KBM-7 (cell line): ENCODE measurements around the gene HMG20B.

ENCODE experiments used
- DNase-seq: peaks from one replicate; pipeline ENCODE4 v3.0.0-alpha.2; 2015
- in situ Hi-C: fragments of 300-500 bp; cut with MboI; formaldehyde crosslinking; loops from 2 replicates; pipeline ENCODE4 v1.14.3; 2020; ENCODE audit warnings: low sequenced_read_pairs, low pct_unique_long_range_greater_than_20kb, mixed read lengths

The HMG20B gene

GRCh38 chr19:3613818-3614661, 41.3 kb downstream of the HMG20B start:
- in situ Hi-C loops = no loop called here
- no peak for DNase-seq

GRCh38 chr19:3614858-3615505, 42.2 kb downstream of the HMG20B start:
- no peak for DNase-seq
- in situ Hi-C loops = no loop called here

DNA sequence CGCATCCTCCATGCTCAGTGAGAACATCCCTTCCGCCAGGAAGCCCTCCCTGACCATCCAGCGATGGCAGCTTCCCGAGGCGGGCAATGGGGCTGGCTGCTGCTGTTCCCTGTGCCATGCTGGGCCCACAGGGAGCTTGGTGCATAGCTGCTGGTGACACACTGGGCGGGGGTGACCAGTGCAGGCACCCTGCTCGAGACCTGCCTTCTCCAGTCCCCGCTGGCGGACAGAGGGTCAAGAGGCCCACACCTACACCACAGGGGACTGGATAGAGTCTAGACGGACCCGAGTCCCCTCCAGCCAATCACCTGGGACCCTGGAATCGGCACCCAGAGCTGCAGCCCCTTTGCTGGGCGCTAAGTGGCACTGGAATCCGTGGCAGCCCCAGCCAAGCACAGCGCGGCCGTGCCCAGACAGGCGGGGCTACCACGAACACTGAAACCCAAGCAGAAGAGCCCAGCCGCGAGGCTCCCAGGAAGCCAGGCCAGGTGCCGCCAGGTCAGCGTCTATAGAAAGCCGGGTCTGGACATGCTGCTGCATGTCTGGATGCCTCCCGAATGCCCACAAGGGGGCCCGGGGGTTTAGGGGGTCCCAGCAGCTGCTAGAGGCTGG, 42.9 kb downstream of the HMG20B start:
- no peak for DNase-seq
- in situ Hi-C loops = no loop called here

DNA sequence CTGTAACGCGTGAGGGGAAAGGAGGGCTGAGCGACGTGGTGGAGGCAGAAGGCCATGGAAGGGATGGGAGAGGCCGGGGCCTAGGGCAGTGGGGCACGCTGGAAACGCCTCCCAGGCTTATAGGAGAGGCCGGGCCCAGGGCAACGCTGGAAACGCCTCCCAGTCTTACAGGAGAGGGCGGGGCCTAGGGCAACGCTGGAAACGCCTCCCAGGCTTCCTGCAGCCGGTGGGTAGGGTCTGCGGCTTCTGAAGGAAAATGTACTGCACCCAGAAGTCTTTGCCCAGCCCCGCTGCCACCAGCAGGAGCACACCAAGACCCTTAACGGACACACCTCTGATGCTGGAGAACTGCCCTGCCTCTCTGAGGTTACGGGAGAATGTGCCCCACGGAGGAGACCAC, 44.7 kb downstream of the HMG20B start:
- no peak for DNase-seq
- in situ Hi-C loops = no loop called here

DNA sequence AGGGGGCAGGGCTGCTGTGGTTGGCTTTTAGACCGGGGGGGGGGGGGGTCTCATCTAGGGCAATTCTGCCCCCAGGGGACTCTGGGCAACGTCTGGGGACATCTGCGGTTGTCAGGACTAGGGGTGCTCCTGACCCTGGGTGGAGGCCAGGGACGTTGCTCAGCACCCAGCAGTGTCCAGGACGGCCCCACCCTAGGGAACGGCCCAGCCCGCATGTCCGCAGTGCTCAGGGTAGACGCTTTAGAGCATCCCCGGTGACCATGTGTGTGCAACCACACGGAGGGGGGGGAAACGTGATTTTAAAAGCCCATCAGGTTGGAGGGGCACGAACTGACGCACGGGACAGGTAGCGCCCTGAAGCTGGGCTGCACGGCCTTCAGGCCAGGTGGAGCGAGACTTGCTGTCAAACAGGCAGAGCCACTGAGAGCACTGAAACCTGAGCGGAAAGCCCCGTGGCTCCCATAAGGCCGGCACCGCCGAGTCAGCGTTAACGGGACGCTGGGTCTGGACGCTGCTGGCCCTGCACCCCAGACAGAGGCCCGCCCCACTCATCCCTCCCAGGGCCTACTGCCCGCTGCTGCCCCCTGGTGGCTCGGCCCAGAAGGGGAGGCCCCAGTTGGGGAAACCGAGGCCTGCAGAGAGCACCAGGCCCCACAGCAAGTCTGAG, 45.5 kb downstream of the HMG20B start:
- peak; percentile 60 for DNase-seq
- in situ Hi-C loops = no loop called here

DNA sequence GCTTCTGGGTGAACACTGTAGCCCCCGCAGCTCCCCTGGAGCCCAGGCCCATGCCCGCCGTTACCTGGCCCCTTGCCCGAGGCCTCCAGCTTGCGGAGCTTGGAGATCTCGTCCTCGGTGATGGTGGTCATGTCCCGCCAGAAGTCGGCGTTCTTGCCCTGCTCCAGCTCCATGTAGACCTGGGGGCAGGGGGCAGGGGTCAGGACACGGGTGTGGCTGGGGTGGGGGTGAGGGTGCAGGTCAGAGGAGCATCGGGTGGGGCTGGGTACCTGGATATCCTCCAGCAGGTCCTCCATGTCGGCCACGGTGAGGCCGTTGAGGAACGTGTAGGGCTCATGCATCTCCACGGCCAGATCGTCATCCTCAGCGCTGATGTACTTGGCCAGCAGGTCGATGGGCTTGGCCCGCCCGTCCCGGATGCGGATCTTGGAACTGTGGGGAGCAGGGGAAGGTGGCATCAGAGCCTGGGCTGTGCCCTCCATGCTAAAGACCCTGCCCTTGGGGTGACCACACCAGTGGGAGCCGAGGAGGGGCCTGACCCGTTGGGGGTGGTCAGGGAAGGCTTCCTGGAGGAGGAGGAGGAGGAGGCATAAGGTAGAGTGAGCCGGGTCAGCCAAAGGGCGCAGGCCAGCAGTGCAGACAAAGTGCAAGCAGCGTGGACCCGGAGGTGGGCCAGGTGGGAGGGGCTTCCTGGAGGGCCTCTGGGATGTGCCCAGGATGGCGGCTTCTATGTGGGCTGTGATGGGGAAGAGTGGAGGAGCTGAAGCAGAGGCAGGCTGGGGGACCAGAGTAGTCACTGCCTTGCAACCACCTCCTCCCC, 46.3 kb downstream of the HMG20B start:
- in situ Hi-C loops = no loop called here

GRCh38 chr19:3619631-3620012, 46.9 kb downstream of the HMG20B start:
- in situ Hi-C loops = no loop called here
- DNase-seq = no peak

More for the DNA sequence above, 46.3 kb downstream of the HMG20B start:
- no peak for DNase-seq

DNA sequence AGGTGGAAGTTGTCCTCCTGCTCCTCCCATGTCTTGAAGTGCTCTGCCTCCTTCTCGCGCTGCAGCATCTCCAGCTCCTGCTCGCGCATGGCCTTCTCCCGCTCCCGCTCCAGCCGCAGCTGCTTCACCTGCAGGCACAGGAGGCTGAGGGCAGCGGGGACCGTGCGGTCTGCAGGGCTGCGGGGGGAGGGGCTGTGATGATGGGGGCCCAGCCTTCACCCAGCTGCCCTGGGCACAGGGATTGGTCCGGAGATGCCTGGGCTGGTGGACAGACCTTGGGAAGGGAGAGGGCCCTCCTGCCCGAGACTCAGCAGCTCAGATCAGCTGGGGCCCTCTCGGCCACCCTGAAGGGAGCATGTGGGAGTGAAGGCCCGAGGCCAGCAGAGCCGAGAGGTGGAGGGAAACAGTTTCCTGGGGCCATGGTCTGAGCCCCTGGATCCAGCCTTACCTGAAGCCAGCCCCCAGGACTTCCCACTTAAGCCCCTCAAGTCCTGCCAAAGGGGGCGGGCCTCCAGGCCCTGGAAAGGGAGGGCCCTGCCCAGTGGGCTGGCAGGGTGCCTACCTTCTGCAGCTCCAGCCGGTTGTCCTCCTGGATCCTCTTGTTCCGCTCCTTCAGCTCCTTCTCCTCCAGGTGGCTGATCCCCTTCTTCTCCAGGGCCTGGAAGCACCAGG, 47.5 kb downstream of the HMG20B start:
- in situ Hi-C loops = no loop called here
- no peak for DNase-seq

GRCh38 chr19:3620817-3621547, 48.2 kb downstream of the HMG20B start:
- in situ Hi-C loops = no loop called here
- no peak for DNase-seq

- in situ Hi-C loops = no loop called here
- DNase-seq = no peak
Measured at GRCh38 chr19:3621689-3622088, 48.9 kb downstream of the HMG20B start.

DNA sequence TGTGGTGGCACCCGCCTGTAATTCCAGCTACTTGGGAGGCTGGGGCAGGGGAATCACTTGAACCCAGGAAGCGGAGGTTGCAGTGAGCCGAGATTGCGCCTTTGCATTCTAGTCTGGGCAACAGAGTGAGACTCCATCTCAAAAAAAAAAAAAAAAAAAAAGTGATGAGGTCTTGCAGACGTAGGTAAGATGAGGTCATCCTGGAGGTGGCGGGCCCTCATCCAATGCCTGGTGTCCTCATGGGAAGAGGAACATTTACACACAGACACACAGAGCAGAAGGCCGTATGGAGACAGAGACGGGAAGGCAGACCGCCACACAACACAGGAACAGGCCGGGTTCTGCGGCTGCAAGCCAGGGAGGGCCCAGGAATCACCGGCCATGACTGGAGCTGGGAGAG, 49.5 kb downstream of the HMG20B start:
- in situ Hi-C loops = no loop called here
- DNase-seq = no peak

- in situ Hi-C loops = no loop called here
- DNase-seq = no peak
Measured at GRCh38 chr19:3623716-3624115, 51.0 kb downstream of the HMG20B start.

DNA sequence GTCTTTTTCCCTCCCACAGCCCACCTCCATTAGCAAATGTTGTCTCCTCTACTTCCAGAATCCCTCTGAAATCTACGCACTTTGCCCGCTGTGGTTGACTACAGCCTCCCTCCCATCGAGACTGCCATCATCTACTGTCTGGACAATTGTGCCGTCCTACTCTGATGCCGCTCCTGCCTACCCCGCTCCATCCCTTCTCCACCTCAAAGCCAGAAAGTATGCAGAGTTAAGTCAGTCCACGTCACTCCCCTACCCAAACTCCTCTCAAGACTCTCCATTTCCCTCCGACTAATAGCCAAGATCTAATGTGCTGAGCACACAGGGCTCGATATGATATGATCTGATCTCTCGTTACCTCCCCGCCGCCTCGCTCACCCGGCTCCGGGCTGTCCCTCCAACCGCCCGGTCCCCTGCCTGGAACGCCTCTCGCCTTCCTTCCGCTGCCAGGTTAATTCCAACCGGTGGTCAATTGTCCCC, 53.3 kb downstream of the HMG20B start:
- in situ Hi-C loops = no loop called here

DNA sequence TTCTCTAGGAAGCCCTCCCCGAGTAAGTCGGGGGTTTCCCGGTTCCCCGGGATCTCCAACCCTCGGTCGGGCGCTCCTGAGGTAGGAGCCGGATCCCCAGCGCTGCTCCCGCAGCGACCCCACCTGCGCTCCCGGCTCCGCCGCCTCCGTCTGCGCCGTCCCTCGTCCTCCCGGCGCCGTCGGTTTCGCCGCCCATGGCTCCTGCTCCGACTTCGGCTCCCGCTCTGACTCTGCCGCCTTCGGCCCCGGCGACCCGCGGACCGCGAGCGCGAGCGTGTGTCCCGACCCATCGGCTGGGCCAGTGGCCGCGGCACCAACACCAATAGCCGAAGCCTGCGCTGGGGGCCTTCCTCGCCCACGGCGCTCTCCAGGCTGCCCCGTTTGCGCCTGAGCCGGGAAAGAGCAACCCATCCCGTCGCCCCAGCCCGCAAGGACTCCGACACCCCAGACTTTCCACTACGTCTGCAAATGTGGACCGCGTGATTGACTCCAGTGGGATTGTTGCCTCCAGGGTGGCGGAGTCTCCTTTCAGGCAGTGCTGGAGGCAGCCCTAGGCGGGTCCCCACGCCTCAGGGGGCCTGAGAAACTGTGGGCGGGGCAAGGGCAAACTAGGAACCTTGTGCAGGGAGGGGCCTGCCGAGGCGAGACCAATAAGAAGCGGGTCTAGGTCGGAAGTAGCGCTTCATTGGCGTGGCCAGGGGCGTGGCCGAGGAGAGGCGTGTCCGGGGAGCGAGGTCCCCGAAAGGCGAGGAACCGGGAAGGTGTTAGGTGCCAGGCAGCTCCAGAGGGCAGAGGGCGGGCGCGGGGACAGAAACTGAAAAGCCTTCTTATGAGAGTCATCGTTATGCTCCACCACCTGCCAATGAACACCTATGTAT, 54.0 kb downstream of the HMG20B start, which contains the start of gene CACTIN:
Gene CACTIN (minus strand): TSS at position 318 of the 878 bp plus-strand sequence. CDS start 28 bp downstream, at position 290.
- peak; percentile 97 for DNase-seq
- in situ Hi-C loops = no loop called here

More for the DNA sequence above, 53.3 kb downstream of the HMG20B start:
- peak; percentile 12 for DNase-seq

- in situ Hi-C loops = no loop called here
- no peak for DNase-seq
Measured at GRCh38 chr19:3627351-3627723, 54.6 kb downstream of the HMG20B start.
